Measurements from ENCODE around the gene SGK2. TPM values are rescaled to one million over a fixed set of nuclear protein-coding genes. Genes with fewer than 3 reads are reported as not detected.

Gene SGK2
- total RNA-seq, 1 experiment from 2014 or later = not detected

- peak overlapping the region; percentile 31 for H3K4me2 ChIP-seq (ENCODE audit: insufficient read depth, insufficient read length, low read length)
- H3K9ac ChIP-seq (ENCODE audit: extremely low read depth, insufficient read length, low read length) = no peak overlapping the region
- no peaks in the 10 kb centered on the region for H3K79me1 ChIP-seq (ENCODE audit: insufficient read depth, low read depth, low read length, poor library complexity, severe bottlenecking)
- no peak overlapping the region for H4K8ac ChIP-seq (replicated peaks; ENCODE audit: insufficient read length, low read depth, low read length)
- no peak overlapping the region for H2BK20ac ChIP-seq (ENCODE audit: low read depth, low read length, poor library complexity, severe bottlenecking)
- H3K23me2 ChIP-seq (ENCODE audit: insufficient read length, low read depth, low read length, poor library complexity, severe bottlenecking) = peaks cover 6% of the 10 kb centered on the region
- H2AK5ac ChIP-seq (ENCODE audit: insufficient read length, low read length) = no peak overlapping the region
- no peak overlapping the region for H3K56ac ChIP-seq (ENCODE audit: insufficient read length, low read depth, low read length)
- no peak overlapping the region for H3K4ac ChIP-seq (ENCODE audit: low read depth, low read length)
- H2BK15ac ChIP-seq (ENCODE audit: low read depth, low read length) = no peak overlapping the region
- no peak overlapping the region for H2BK120ac ChIP-seq (ENCODE audit: low read depth, low read length, poor library complexity, severe bottlenecking)
- no peak overlapping the region for H2AFZ ChIP-seq (ENCODE audit: low read length)
- DNase-seq = no peak
- no peak overlapping the region for H3T11ph ChIP-seq (ENCODE audit: low read length)
- H4K91ac ChIP-seq (ENCODE audit: insufficient read length, low read depth, low read length) = no peak overlapping the region
- Mint-ChIP-seq H3K4me3 (peak overlapping the region; percentile 85 to 91), H3K27ac (no peak overlapping the region), H3K4me1 (peaks cover 8 to 11% of the 10 kb centered on the region in 2 experiments; a peak in 3 of 4 replicates), H3K27me3 (ENCODE audit: low read depth) (no peaks in the 10 kb centered on the region), H3K9me3 (no peaks in the 10 kb centered on the region; a peak in 3 of 5 replicates), H3K36me3 (ENCODE audit: insufficient read depth in 1 of 3, low read depth in 3 of 3) (peaks cover 11 to 37% (median 26%) of the 10 kb centered on the region in 3 experiments)
- H3K9me3 ChIP-seq (ENCODE audit: control insufficient read depth, low read depth, low read length) = no peaks in the 10 kb centered on the region
- no peaks in the 10 kb centered on the region for H3K4me1 ChIP-seq (ENCODE audit: insufficient read depth, low read length)
- H3K23ac ChIP-seq (ENCODE audit: insufficient read length, low read depth, low read length) = no peak overlapping the region
- H3K14ac ChIP-seq (ENCODE audit: insufficient read depth, low read length) = no peak overlapping the region
- no peak overlapping the region for H2BK12ac ChIP-seq (ENCODE audit: insufficient read length, low read depth, low read length)
- no peak overlapping the region for H2BK5ac ChIP-seq (ENCODE audit: insufficient read length, low read length)
- no peaks in the 10 kb centered on the region for H4K20me1 ChIP-seq (ENCODE audit: control insufficient read depth, insufficient read depth, insufficient read length)
- WGBS (ENCODE audit: extremely low coverage, insufficient read length, low lambda C conversion rate) = no CpG with 5 or more reads among the region's 2 CpGs
- no peak overlapping the region for H4K5ac ChIP-seq (ENCODE audit: insufficient read length, low read depth, low read length)
- no peak overlapping the region for H3K27ac ChIP-seq (ENCODE audit: insufficient read length, low read depth, low read length)
- H3K27me3 ChIP-seq (ENCODE audit: insufficient read depth, low read length) = no peaks in the 10 kb centered on the region
- no peak overlapping the region for H3K18ac ChIP-seq (ENCODE audit: insufficient read length, low read depth, low read length)
- TF ChIP-seq CTCF (conservative IDR thresholded peaks at IDR 0.05) = no peak
- H3K79me2 ChIP-seq (ENCODE audit: insufficient read depth, low read length) = no peaks in the 10 kb centered on the region
Observed at GRCh38 chr20:43515628-43516027, 43.2 kb upstream of the SGK2 start.
